ENCODE data around the gene PELI3.

Gene PELI3

GRCh38 chr11:66475349-66476172 is 8.9 kb downstream of the PELI3 start:
- DNase-seq, result no peak

- no peak for DNase-seq
Measured at GRCh38 chr11:66476173-66476840, 9.6 kb downstream of the PELI3 start.

GRCh38 chr11:66476841-66477251 is 10.1 kb downstream of the PELI3 start:
- no peak for DNase-seq

DNA sequence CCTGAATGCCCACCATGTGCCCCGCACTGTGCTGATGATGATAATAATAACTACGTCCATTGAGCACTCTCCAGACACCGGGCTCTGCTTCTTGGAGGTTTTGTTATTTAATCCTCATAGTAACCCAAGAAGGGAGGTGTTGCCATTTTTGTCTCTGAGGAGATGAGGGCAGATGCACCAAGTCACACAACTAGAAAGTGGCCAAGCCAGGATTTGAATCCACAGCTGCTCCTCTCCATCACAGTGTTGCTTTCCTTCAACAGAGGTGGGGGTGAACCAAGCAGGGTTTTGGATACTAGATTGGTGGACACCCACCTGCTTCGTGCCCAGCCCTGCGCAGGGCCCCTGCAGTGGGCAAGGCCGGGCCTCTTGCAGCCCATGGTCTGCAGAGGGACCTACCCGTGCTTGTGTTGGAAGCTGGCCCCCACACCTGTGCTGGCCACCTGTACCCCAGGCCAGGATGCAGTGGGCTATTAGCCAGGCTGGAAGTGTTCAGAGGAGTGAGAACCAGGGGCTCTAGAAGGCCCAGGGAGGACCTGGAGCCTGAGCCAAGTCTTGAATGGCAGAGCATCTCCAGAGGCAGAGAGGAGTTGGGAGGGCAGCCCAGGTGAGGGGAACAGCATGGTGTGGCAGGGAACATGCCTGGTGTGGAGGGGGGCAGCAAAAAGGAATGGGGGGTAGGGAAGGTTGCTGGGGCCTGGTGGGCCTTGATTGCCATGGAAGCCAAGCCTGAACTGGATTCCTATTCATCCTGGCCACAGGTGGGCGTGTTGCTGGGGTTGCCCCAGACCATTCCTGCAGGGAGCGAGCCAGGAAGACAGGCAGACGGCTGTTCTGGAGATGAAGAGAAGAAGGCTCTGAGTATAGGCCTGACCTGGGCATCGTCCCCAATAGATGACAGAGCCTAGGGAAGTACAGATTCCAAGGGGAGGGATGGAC is 10.8 kb downstream of the PELI3 start:
- no peak for DNase-seq

DNA sequence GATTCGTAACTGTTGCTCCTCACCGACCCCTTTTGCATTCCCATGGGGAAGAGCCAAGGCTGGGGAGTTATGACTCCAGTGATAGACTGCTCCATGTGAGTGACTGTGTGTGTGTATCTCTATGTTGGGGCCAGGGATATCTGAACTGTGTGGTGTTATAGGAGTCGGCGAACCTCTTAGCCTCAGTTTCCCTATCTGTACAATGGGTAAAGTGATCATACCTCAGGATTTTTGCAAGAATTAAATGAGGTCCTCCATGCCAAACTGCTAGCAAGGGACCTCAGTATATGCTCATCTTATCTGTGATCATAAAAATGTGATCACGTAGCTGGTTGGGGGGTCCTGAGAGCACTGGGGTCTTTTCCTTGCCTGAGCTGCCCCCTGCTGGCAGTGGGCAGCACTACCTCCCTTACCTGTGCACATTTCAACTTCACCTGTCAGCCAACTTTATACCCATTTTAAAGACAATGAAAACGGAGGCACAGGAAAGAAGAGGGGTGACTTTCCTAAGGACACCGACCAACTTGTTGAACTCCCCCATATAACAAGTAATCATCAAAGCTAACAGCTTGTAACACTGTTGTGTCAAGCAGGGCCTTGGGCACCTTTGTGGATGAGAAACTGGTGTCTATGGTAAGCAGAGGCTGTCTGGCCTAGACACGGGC is 12.2 kb downstream of the PELI3 start:
- DNase-seq, result peak; percentile 42

GRCh38 chr11:66479394-66480116 is 12.8 kb downstream of the PELI3 start:
- no peak for DNase-seq

GRCh38 chr11:66480117-66480938 is 13.6 kb downstream of the PELI3 start, which contains the start of gene DPP3:
TSS of gene DPP3 (plus strand) at chr11:66480434. CDS start at chr11:66482201, 1,767 bp downstream.
- DNase-seq, result peak; percentile 95

GRCh38 chr11:66484806-66485380 is 18.2 kb downstream of the PELI3 start:
- no peak for DNase-seq

DNA sequence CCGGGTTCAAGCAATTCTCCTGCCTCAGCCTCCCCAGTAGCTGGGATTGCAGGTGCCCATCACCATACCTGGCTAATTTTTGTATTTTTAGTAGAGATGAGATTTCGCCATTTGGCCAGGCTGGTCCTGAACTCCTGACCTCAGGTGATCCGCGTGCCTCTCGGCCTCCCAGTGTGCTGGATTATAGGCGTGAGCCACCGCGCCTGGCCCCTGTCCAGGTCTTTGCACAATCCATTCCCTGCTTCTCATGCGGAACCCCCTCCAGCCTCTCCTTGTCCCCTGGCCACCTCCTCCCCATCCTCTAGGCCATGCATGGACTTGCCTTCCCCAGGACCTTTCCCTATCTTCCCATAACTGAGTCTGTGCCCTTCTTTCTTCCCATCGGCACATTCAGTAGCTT is 22.3 kb downstream of the PELI3 start:
- DNase-seq, result no peak

DNA sequence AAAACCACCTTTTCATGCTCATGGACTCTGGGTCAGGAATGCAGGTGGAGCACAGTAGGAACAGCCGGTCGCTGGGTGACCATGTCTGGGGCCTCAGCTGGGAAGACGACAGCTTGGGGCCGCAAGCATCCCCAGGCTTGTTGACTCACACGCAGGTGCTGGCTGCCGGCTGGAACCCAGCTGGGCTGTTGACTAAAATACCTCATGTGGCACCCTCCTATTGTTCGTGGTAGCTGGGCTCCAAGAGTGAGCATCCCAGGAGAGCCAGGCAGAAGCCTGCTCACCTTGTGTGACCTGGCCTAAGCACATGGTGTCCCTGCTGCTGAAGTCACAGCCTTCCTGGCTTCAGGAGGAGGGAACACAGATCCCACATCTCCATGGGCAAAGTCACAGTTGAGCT is 22.9 kb downstream of the PELI3 start:
- no peak for DNase-seq

DNA sequence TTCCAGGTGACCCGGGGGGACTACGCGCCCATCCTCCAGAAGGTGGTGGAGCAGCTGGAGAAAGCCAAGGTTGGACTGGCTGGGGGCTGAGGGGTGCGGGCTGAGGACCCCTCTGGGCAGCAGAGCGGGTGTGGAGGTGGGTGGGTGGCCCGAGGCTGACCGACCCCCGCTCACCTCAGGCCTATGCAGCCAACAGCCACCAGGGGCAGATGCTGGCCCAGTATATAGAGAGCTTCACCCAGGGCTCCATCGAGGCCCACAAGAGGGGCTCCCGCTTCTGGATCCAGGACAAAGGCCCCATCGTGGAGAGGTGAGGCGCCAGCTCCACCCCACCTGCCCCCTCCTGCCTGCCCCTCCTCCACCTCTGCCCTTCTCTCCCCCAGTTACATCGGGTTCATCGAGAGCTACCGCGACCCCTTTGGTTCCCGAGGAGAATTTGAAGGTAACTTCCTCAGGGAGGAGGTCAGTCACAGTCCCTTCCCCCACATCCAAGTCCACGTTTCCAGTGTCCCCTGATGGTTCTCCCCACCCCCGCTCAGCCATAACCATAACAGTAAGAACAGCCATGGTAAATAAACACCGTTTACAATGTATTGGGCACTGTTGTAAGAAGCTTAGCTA is 24.7 kb downstream of the PELI3 start:
- no peak for DNase-seq

DNA sequence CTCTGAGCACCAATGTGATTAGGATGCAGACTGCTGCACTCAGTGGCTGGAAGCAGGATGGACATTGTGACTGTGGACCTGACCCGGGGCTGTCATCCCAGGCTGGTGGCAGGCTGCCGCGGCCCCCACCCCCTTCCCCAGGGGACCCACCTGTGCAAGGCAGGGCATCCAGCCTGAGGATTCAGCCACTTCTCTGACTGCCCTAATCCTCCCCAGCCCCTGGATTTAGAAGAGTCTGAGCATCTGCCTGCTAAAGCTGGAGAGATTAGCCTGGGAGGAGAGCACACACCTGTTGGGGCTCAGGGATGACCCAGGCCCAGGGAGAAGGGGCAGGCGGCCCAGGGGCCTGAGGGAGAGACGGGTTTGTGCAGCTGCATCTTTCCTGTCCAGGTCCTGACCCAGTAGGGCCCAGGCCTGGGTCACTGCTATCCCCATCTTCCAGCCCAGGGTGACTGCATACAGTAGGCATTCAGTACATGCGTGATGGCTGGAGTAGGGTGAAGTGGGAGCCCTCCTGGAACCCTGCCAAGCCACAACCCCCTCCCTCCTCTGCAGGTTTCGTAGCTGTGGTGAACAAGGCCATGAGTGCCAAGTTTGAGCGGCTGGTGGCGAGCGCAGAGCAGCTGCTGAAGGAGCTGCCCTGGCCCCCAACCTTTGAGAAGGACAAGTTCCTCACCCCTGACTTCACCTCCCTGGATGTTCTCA is 25.6 kb downstream of the PELI3 start:
- DNase-seq, result no peak

DNA sequence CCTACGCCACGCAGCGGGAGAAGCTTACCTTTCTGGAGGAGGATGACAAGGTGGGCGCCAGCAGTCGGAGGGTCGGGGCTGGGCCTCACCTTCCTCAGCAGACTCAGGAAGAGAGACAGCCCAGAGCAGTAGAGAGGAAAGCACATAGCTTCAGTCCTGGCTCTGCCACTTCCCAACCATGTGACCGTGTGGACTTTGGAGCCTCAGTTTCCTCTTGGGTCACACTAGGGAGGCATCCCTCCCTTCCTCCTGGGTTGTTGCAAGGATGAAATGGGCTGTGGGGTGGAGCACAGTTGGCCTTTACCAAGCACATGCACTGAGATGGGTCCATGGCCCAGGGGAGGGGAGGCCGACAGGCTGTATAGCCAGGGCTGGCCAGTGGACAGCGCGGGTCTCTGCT is 26.4 kb downstream of the PELI3 start:
- DNase-seq, result no peak

- no peak for DNase-seq
Measured at GRCh38 chr11:66494458-66494857, 27.8 kb downstream of the PELI3 start.

DNA sequence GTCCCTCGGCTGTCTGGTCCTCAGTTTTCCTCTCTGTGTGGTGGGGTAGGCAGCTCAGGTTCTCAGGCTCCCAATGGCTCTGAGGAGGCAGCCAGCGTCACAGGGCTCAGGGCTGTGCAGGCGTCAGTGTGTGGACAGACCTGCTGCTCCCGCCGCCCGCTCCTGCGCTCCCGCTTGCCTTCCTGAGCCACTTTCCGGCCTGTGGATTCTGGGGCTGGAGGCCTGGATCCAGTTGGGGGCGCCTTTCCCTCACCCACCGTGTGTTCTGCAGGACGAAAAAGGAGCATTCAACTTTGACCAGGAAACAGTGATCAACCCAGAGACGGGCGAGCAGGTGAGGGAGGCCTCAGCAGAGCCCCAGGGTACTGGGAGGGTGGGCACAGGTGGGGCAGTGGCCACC is 28.2 kb downstream of the PELI3 start:
- no peak for DNase-seq

- no peak for DNase-seq
Measured at GRCh38 chr11:66495401-66495854, 28.7 kb downstream of the PELI3 start.

GRCh38 chr11:66497206-66497605 is 30.5 kb downstream of the PELI3 start:
- DNase-seq, result no peak

GRCh38 chr11:66498506-66498905 is 31.8 kb downstream of the PELI3 start:
- no peak for DNase-seq

- DNase-seq, result no peak
Measured at GRCh38 chr11:66505276-66505816, 38.6 kb downstream of the PELI3 start.
